GM18502 (cell line): Measurements from ENCODE around the gene TNIK.

ENCODE experiments used
- ATAC-seq: cut with Tn5 transposase; IDR thresholded peaks from one replicate; pipeline ENCODE4 v1.9.1; 2021; ENCODE audit warnings: mild to moderate bottlenecking; ENCODE audit not compliant: unreplicated experiment, poor library complexity

The TNIK gene

DNA sequence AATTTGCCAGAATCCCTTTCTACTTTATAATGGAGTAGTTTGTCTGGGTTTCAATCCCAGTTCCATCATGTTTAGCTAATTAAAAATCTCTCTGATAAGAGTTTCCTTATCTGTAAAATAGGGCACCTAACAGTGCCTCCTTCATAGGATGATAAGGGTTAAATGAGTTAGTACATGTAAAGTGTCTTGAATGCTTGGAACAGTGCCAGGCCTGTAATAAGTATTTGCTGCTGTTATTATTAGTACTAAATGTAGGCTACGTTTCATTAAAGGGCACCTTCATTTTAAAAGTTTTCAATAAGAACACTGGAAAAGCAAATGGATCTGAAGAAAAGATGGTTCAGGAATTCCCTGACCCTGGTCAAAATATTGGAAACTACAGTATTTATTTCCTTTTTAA is 421.9 kb downstream of the TNIK start:
- no peak for ATAC-seq

DNA sequence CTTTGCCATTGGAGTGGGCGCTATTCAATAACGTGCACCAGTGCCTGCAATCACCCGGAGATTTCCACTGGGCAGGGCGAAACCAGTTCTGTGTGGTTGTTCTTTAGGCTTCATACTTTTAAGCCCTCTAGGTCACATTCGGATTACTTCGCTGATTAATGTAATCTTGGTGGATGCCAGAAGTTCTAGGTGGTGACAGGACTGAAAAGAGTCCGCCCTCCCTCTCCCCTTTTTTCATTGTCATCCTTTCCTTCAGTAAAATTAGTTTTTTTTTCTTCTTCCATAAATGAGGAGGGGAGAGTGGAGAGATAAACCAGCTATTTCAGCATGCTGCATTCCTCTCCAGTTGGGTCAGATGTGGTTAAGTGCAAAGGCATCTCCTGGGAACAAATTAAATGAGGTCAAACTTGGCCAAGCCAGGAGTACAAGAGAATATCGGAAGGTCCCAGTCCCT is 431.4 kb downstream of the TNIK start:
- no peak for ATAC-seq

DNA sequence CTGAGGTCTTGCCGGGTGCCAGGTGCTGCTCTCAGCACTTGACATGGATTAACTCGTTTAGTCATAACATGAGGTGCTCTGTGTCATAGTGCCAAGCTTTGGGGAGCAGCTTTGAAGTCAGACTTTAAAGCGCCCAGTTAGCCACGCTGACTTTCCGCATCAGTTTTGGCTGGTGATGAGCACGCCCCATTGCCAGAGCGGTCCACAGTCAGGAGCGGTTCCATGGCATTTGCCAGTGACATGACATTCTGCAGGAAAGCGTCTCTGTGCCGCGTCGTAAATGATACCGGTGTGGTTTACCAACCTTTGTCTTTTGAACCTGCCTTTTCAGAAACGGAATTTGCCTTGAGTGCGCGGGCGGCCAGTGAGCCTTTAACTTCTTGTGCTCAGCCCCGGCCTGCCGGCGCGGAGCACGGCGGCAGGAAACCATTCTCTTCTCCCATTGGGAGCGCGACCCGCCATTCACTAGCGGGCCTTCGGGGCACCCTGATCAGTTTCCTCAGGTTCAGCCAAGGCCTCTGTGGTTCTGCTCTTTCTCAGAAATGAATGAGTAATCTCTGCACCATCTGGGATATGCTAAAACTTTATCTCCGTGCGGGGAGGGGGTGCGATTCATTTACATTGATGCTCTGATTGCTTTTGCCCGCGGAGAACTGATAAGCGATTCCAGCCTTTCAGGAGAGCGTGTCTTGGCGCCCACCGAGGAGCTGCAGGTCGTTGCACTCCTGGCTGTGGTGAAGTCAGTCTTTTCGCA is 432.0 kb downstream of the TNIK start:
- ATAC-seq = no peak

DNA sequence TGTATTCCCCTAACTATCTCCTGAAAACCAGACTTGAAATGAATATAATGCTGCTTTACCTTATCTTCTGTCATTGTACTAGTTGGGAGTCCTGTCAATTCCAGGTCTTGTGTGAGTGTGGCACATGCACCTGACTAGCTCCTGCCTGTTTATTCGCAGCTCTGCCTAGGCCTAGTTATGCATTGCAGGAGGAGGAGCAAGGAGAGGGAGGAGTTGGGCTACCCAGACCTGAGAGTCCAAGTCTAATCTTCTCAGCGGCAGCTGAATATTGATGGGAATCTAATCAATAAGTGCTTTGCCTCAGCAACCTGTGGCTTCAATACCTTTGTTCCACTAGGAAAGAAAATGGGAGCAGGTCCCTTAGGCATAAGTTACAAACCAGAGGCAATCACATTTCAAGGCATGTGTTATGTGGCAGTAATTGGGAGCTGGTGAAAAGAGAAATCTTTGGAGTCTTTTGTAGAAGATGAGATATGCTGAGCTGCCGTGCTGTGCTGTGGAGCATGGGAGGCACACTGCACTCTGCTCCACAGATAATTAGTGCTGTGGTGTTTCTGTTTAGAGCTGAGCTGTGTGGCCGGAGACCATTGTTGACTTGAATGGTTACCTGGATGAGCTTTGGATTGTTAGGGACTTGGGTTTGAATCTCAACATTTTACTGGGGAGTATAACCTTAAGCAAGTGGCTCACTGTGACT is 433.5 kb downstream of the TNIK start, which contains the start of gene SLC2A2:
SLC2A2 (minus strand) TSS at position 124 of the 697 bp plus-strand sequence; CDS start at position 74, 50 bp downstream.
- no peak for ATAC-seq

DNA sequence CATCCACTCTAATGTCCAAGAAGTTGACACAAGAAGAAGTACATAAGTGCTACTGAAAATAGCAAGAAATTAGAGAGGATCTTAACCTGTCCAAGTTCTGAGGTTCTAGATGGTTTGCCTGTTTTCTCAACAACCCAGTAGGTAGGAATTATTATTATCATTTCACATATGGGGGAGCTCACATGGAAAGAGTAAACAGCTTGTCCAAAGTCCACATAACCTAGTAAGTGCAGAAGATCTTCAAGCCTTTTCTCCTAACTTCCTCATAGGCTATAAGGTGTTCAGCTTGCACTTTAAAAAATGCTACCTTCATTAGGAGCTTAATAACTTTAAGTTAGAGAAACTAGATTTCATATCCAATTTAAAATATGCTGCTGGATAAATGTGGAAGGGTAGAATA is 436.6 kb downstream of the TNIK start:
- no peak for ATAC-seq

DNA sequence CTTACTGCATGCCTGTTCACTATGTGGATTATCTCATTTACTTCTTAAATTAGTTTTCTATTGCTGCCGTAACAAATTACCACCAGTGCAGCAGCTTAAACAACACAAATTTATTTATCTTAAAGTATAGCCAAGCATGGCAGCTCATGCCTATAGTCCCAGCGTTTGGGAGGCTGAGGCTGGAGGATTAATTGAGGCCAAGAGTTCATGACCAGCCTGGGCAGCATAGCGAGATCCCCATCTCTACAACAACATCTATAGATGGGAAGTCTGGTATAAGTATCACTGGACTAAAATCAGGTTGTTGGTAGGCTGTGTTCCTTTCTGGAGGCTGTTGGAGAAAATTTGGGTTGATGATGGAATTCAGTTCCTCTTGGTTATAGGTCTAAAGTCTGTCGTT is 438.8 kb downstream of the TNIK start:
- ATAC-seq = no peak

DNA sequence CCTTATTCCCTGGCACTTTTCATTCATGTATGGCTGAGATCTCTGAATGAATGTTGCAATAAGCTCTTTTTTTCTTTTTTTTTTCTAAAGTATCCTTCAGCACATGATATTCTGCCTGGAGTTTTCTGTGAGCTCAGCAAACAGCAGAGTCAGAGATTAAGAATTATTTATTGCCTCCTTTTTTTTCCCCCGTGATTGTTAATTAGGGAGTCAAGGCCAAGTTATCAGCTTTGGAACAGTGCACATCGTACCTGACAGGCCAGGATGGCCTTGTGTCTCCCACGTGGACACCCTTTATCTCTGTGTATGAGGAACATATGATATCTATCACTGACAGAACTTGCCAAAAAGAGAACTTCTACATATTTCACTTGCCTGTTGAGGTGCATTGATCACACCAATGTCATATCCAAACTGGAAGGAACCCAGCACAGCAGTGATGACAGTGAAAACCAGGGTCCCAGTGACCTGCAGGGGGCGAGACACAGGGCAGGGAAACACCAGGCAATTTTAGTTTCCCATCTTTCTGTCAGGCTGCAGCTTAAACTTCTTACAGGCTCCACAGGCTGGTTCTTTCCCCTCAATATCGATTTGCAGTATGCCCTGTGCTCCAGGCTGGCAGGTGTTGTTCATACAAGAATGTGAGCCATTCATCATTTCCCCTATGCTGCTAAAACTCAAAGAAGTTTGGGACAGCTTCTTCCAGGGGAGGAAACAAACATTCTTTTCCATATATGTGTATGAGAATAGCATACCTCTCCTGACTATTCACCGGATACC is 441.9 kb downstream of the TNIK start:
- no peak for ATAC-seq

DNA sequence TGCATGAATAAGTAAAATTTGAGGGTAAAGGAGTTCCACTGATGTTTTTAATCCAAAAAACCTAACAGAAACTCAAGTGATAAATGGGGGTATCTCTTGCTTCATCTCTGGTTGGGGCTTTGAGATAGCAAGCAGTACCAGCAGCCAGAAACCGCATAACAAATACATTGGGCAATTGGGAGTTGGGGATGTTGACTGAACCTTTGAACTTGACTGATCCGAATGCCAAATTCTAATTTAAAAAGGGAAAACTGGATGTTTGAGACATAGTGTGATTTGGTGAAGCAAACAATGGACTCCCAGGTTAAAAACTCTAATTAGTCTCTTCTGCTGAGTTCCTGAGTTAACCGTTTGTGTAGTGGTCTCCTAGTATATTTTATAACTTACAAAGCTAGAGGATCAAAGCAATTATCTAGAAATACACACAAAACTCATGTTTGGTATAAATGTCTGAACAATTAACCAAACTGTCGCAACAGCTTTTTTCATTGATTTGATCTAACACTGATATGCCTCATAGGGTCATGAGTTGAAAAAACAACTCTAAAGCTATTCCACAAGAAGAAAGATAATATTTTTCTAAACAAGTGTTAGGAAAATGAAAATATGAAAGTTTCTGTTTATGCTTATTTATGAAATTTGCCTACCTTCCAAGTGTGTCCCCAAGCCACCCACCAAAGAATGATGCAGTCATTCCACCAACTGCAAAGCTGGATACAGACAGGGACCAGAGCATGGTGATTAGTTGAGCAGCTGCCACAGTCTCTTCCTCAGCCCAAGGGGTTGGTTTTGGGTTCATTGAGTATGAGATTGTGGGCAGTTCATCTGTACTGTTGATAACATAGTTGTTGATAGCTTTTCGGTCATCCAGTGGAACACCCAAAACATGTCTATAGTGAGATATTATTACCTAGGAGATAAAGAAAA is 446.1 kb downstream of the TNIK start:
- ATAC-seq = no peak

DNA sequence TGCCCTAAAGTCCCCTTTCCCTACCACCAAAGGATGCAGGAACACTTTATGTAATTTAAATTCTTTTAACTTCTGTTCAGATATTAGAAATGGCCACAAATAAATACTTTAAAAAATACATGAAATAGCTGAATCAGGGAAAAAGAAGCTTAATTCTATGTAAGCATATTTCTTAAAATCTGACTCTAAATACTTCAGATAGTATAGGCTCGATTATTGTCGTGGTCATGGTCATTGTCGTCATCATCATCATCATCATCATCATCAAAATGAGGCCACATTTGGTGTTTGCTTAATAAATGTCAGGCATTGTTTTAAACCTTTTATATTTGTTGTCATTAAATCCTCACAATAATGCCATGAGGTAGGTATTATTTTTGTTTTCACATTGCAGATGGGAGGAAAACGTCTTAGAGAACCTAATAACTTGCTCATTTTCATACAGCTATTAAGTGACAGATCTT is 448.3 kb downstream of the TNIK start:
- ATAC-seq = no peak
